Keratinocyte (primary cell): Measurements from ENCODE around the gene CLPTM1L. TPM values are rescaled to one million over a fixed set of nuclear protein-coding genes. Genes with fewer than 3 reads are reported as not detected.

Experiments used
- DNase-seq: peaks from one replicate; pipeline ENCODE4 v3.0.0-alpha.2; 2011; ENCODE audit warnings: low read depth, missing footprints, low spot score
- FAIRE-seq: peaks from 2 replicates; lab custom pipeline; 2011; peaks lifted over from hg19 to GRCh38; lab: Jason Lieb, UNC
- H2AFZ ChIP-seq: 2 replicates; pipeline ENCODE4 v1.6.0; 2012; ENCODE audit warnings: low read length, control low read depth, inconsistent platforms; ENCODE audit not compliant: control insufficient read depth
- H3K27ac ChIP-seq: 2 replicates; pipeline ENCODE4 v1.5.1; 2011; ENCODE audit warnings: low read length; ENCODE audit not compliant: control insufficient read depth, insufficient read depth
- H3K27me3 ChIP-seq: 3 replicates; pipeline ENCODE4 v1.6.0; 2011; ENCODE audit warnings: low read length; ENCODE audit not compliant: control insufficient read depth, insufficient read depth; ENCODE audit errors: extremely low read depth
- H3K36me3 ChIP-seq, 2 experiments: 2 replicates in 1 of 2; 3 replicates in 1 of 2; pipeline ENCODE4 v1.5.1; 2011; ENCODE audit warnings: low read length in 2 of 2, mild to moderate bottlenecking in 1 of 2; ENCODE audit not compliant: control insufficient read depth in 2 of 2, insufficient read depth in 2 of 2; ENCODE audit errors: extremely low read depth in 1 of 2
- H3K4me1 ChIP-seq: 3 replicates; pipeline ENCODE4 v1.5.1; 2011; ENCODE audit warnings: low read length; ENCODE audit not compliant: control insufficient read depth, insufficient read depth; ENCODE audit errors: extremely low read depth
- H3K4me2 ChIP-seq: 3 replicates; pipeline ENCODE4 v1.6.0; 2011; ENCODE audit warnings: low read depth, low read length; ENCODE audit not compliant: control insufficient read depth, insufficient read depth; ENCODE audit errors: extremely low read depth
- H3K4me3 ChIP-seq, 3 experiments: fragments of 200-600 bp in 1 of 3; sonication (generic) in 1 of 3; 2 replicates in 2 of 3; 3 replicates in 1 of 3; pipeline ENCODE4 v1.5.1; 2011 to 2016; ENCODE audit warnings: low read length in 3 of 3, mild to moderate bottlenecking in 3 of 3, control low read depth in 2 of 3, inconsistent platforms in 1 of 3, low read depth in 1 of 3, mixed read lengths in 1 of 3, mixed run types in 1 of 3, moderate library complexity in 1 of 3; ENCODE audit not compliant: control insufficient read depth in 2 of 3, insufficient read depth in 2 of 3; ENCODE audit errors: extremely low read depth in 1 of 3
- H3K79me2 ChIP-seq: 2 replicates; pipeline ENCODE4 v1.6.0; 2012; ENCODE audit warnings: low read length; ENCODE audit not compliant: control insufficient read depth, insufficient read depth
- H3K9ac ChIP-seq: 3 replicates; pipeline ENCODE4 v1.6.0; 2011; ENCODE audit warnings: low read length; ENCODE audit not compliant: control insufficient read depth, insufficient read depth; ENCODE audit errors: extremely low read depth
- H3K9me1 ChIP-seq: 3 replicates; pipeline ENCODE4 v1.6.0; 2011; ENCODE audit warnings: low read length; ENCODE audit not compliant: control insufficient read depth, insufficient read depth; ENCODE audit errors: extremely low read depth
- H3K9me3 ChIP-seq: 2 replicates; pipeline ENCODE4 v1.5.1; 2012; ENCODE audit warnings: low read depth, low read length; ENCODE audit not compliant: control insufficient read depth
- H4K20me1 ChIP-seq: 3 replicates; pipeline ENCODE4 v1.6.0; 2011; ENCODE audit warnings: low read length; ENCODE audit not compliant: control insufficient read depth, insufficient read depth; ENCODE audit errors: extremely low read depth
- CTCF ChIP-seq, 3 experiments: IDR thresholded peaks in 1 of 3; conservative IDR thresholded peaks in 1 of 3; optimal IDR thresholded peaks in 1 of 3; 2 replicates in 2 of 3; 3 replicates in 1 of 3; pipeline versions ENCODE3 to v1.5.1; 2011; ENCODE audit warnings: low read length in 3 of 3, mild to moderate bottlenecking in 3 of 3, moderate library complexity in 2 of 3, control low read depth in 1 of 3, inconsistent platforms in 1 of 3; ENCODE audit not compliant: insufficient read depth in 2 of 3; ENCODE audit errors: extremely low read depth in 1 of 3
- EZH2 ChIP-seq: IDR thresholded peaks from one replicate; pipeline ENCODE4 v1.6.1; 2012; ENCODE audit warnings: inconsistent platforms, mild to moderate bottlenecking, low read length, moderate library complexity
- dilution Hi-C: fragments of 300-500 bp; cut with MboI; formaldehyde crosslinking; loops from one replicate; pipeline ENCODE4 v1.7.0; 2020; ENCODE audit warnings: low sequenced_read_pairs; ENCODE audit not compliant: extremely low pct_ligation_motif_present
- polyA plus RNA-seq, 5 experiments: library from polyadenylated mRNA; depleted of rRNA in 3 of 5; stranded (reverse) in 3 of 5; stranded (forward) in 1 of 5; unstranded in 1 of 5; fragments of >200 nt; gene quantifications; 1 replicate in 1 of 5; 2 replicates in 3 of 5; 3 replicates in 1 of 5; pipeline versions ENCODE4 v1.2.1 to v1.2.3, GENCODE V29; 2011 to 2012; ENCODE audit warnings: missing spikeins in 2 of 5, low read depth in 1 of 5, low replicate concordance in 1 of 5

Gene CLPTM1L
- polyA plus RNA-seq, 1 donor (not counting 4 experiments of a cell fraction or from before 2014, with no cell fraction given): 142 TPM

GRCh38 chr5:1298067-1298551 is 46.8 kb downstream of the CLPTM1L start:
- FAIRE-seq: no peak

DNA sequence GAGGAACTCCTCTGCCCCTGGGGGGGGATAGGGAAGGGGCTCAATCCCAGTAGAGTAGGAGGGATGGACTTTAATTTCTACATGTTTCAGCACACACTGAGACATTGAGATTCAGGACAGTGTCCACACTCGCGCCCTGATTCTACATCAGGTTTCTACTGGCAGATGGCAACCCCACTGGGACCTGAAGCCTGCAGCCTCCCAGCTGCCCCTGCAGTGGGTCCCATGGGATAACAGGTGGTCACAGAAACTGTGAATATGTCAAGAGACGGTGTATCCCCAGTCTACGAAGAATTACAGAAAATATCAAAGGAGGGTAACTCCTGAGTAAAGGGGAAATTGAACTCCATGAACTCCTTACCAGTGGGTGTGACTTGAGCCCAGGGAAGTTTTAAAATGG is 47.7 kb downstream of the CLPTM1L start:
- Histone ChIP-seq H3K27me3 (peaks cover 32% of the 10 kb centered on the region), H3K4me1 (no peaks in the 10 kb centered on the region), H3K4me3 (no peak overlapping the region), H3K27ac (no peak overlapping the region), H2AFZ (no peak overlapping the region), H3K9me1 (no peaks in the 10 kb centered on the region), H3K4me2 (no peak overlapping the region), H3K9me3 (peaks cover 3% of the 10 kb centered on the region), H3K9ac (no peak overlapping the region), H3K36me3 (no peaks in the 10 kb centered on the region), H4K20me1 (no peaks in the 10 kb centered on the region), H3K79me2 (no peaks in the 10 kb centered on the region)
- DNase-seq (no peak), FAIRE-seq (no peak)
- TF ChIP-seq EZH2: no peak
- TF ChIP-seq CTCF (optimal IDR thresholded peaks at IDR 0.05 in 1 of 3, IDR thresholded peaks at IDR 0.05 in 1 of 3, conservative IDR thresholded peaks at IDR 0.05 in 1 of 3; ENCODE audit: extremely low read depth in 1 of 3, insufficient read depth in 2 of 3, low read length in 3 of 3): no peak
- dilution Hi-C loops: no loop called here

More at GRCh38 chr5:1298067-1298551, 46.8 kb downstream of the CLPTM1L start:
- Histone ChIP-seq H3K9me3 (peaks cover under 1% of the 10 kb centered on the region), H3K9me1 (no peaks in the 10 kb centered on the region), H3K36me3 (no peaks in the 10 kb centered on the region), H3K79me2 (no peaks in the 10 kb centered on the region), H3K9ac (no peak overlapping the region), H3K4me3 (no peak overlapping the region), H3K4me1 (no peaks in the 10 kb centered on the region), H4K20me1 (no peaks in the 10 kb centered on the region), H3K27me3 (peaks cover 28% of the 10 kb centered on the region), H3K27ac (no peak overlapping the region), H2AFZ (no peak overlapping the region), H3K4me2 (no peak overlapping the region)
- DNase-seq: no peak
- dilution Hi-C loops: no loop called here
- TF ChIP-seq CTCF (optimal IDR thresholded peaks at IDR 0.05 in 1 of 3, IDR thresholded peaks at IDR 0.05 in 1 of 3, conservative IDR thresholded peaks at IDR 0.05 in 1 of 3; ENCODE audit: extremely low read depth in 1 of 3, insufficient read depth in 2 of 3, low read length in 3 of 3) (no peak), EZH2 (no peak)
